Endometrial microvascular endothelial cells (primary cell): ENCODE results near the gene ADGRL3. TPM values are rescaled to one million over a fixed set of nuclear protein-coding genes. Genes with fewer than 3 reads are reported as not detected.

Experiments used
- in situ Hi-C: cut with HindIII; loops from 2 replicates; pipeline ENCODE4 v1.10.0; 2017; ENCODE audit warnings: low sequenced_read_pairs, low pct_unique_long_range_greater_than_20kb; ENCODE audit errors: inconsistent ontology term
- total RNA-seq: library from RNA; depleted of rRNA; stranded (reverse); fragments of >200 nt; gene quantifications from one replicate; pipeline ENCODE4 v1.2.3, GENCODE V29; 2015; ENCODE audit errors: inconsistent ontology term

ADGRL3 gene
- total RNA-seq, result 0.46 TPM

- in situ Hi-C loops, result no loop called here
Measured at GRCh38 chr4:61200187-61200915, at the start of gene ADGRL3. TSS of gene ADGRL3 (plus strand) at chr4:61200326.

DNA sequence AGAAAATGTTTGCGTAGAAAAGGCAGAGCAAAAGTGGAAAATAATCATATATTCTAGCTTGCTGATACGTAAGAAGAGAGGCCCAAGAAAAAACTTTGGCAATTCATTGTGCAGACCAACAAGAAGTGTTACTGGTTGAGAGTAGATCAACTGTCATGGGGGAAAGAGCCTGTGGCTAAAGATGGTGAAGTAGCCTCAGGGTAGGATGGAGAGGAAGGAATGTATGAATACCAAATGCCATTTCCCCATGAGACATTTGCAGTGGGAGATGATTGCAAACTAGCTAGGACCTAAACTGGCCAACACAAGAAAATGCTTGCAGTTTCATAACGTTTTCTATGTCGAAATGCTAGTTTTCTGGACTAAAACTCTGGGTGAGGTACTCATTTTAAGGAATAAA, 47.7 kb upstream of the ADGRL3 start:
- in situ Hi-C loops, result no loop called here

DNA sequence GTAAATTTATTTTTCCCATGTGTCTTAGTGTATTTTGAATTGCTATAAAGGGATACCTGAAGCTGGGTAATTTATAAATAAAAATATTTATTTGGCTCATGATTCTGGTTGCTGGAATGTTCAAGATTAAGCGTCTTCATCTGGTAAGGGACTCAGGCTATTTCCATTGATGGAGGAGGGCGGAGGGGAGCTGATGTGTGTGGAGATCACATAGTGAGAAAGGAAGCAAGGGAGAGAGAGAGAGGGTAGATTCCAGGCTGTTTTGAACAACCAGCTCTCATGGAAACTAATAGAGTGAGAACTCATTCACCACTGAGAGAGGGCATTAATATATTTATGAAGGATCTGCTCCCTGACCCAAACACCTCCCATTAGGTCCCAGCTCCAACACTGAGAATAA, 39.6 kb upstream of the ADGRL3 start:
- in situ Hi-C loops, result no loop called here

- in situ Hi-C loops, result no loop called here
Measured at GRCh38 chr4:61162116-61162515, 38.0 kb upstream of the ADGRL3 start.

DNA sequence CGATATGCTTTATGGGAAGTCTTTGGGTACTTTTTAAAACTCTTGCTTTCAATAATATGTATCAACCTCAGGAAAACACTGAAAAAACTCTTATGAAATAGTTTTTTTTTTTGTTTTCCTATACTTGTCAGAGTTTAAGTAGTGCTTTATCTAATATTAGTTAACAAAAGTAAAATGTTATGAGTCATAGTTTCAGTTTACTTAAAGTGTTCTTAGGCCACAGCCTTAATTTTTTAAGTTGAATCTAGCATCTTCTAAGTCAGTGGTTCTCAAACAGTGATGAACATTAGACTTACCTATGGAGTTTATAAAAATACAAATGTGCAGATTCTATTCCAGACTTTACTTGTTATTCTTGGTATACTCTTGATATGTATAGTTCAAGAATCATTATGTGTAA, 26.3 kb upstream of the ADGRL3 start:
- in situ Hi-C loops, result no loop called here

DNA sequence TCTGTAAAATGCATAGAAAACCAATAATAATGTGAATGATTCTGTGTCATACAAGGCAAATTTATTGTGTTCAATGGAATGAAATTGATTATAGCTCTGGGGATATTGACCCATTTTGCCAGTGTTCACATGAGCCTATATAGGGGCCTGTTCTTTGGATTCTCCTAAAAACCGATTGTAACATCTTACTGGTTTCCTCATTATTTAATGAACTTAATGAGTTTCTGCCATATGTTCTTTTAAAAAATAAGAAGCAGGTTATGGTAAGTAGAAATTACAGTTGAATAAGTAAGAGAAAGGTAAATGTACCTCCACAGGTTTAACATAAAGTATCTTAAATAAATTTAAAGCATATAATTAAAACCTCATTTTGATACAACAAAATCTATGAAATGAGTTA, 24.6 kb upstream of the ADGRL3 start:
- in situ Hi-C loops, result no loop called here

DNA sequence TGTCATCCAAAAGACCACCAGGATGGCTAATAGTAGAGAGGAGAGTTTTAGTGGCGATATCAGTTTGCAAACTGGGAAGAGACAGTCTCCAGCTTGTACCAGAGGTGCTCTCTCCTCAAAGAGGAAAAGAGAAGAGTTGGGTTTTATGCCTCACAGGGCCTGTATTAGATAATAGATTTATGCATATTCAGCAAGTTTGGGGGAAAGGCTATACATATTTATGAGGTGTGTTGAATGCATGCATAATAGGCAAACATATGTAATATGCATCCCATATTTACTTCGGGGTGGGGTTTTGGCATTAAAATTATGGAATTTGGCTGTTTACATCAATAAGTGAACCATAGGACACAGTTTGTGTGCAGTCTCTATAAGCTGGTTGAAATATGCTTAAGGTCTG, 22.8 kb upstream of the ADGRL3 start:
- in situ Hi-C loops, result no loop called here

DNA sequence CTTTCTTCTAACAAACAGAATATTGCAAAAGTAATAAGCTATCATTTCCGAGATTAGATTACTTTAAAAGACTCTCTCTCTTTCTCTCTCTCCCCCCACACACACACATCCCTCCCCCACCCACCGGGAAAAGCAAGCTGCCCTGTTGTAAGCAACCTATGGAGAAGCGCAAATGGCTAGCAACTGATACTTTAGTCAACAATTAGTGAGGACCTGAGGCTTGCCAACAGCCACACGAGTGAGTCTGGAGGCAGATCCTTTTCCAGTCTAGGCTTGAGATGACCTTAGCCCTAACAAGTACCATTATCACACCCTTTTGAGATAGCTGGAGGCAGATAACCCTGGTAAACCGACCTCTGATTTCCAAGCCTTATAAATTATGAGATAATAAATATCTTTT, 19.7 kb upstream of the ADGRL3 start:
- in situ Hi-C loops, result no loop called here

DNA sequence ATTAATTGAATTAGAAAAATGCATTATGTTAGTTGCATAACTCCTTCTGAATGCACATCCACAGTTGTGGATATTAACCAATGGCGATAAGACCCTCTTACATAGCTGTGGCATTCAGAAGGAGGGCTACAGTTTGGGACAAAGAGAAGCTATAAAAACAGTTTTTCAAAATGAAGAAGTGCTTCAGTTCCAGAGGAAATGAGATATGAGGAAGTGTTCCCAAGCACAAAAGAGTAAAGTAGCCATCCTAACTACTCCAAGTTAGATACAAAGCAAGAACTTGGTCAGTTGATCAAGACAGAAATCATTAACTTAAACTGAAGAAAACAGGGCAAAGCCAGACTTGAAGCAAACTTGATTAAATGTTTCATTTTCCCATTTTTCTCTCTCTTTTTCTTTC, 17.2 kb upstream of the ADGRL3 start:
- in situ Hi-C loops, result no loop called here

GRCh38 chr4:61185288-61185687, 14.8 kb upstream of the ADGRL3 start:
- in situ Hi-C loops, result no loop called here

GRCh38 chr4:61192392-61192791, 7.7 kb upstream of the ADGRL3 start:
- in situ Hi-C loops, result no loop called here

DNA sequence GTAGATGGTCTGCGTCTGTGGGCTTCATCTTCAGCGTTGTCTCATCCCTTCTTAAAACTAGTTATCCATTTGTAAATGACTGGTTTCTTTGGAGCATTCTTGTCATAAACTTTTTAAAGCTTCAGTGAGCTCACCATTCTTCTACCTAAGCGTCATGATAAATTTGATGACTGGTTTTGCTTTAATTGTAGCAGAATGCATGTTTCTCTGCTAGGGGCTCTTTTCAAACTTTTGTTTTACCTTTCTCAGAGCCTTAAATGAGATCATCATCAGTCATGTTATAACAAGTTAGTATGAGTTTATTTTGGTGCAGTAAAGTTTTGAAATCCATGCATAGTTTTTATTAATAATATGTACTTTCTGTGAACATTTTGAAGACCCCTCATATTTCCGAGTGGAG, 6.3 kb upstream of the ADGRL3 start:
- in situ Hi-C loops, result no loop called here

GRCh38 chr4:61194571-61194970, 5.6 kb upstream of the ADGRL3 start:
- in situ Hi-C loops, result no loop called here

GRCh38 chr4:61195101-61195500, 5.0 kb upstream of the ADGRL3 start:
- in situ Hi-C loops, result no loop called here

DNA sequence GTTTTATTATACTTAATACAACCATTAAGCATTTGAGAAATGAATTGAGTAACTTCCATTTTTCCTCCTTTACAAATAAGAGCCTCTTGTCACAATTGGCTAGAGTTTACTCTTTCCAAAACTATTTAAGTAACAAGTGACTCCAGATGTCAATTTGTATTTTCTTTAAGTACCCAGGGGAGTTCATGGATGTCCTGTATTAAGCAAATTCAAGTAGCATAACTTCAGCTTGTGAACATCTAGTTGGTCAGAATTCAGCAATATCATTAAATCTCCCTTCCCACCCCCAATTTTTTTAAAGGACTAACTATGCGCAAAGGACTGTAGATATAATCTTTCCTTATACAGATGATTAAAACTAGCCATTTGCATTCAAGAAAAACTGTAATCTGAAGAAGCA, 1.4 kb upstream of the ADGRL3 start:
- in situ Hi-C loops, result no loop called here

- in situ Hi-C loops, result no loop called here
Measured at GRCh38 chr4:61199873-61200186, 296 bp upstream of the ADGRL3 start.

GRCh38 chr4:61200916-61201526, 895 bp downstream of the ADGRL3 start:
- in situ Hi-C loops, result no loop called here

- in situ Hi-C loops, result no loop called here
Measured at GRCh38 chr4:61201561-61201960, 1.4 kb downstream of the ADGRL3 start.

DNA sequence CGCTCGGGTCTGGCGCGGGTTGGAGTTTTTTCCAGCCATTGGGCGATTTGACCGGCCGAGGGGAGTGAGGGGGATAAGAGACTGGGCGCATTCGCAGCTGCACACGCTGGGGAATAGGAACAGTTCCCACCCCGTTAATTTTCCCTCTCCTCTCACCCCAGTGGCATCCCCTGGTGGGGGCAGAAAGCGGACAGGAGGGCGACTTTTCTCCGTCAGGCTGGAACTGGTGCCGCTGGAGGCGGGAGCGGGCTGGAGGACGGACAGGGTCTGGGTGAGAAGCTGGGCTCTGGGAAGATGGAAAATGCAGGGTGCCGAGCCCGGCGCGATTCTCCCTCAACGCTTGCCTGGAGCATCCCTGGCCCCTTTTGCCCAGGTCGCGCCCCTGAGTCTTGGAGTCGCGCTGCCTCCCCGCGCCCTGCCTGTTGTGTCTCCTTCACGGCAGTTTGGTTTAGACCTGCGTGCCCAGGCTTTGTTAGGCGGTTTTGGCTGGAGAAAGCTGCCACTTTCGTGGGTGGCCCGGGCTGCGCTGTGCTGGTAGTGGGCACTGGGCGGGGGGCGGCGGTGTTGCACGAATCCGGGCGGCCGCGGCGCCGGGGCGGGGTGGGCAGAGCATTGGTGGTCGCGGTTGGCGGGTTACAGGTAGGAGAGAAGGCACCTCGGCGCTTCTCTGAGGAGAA, 2.0 kb downstream of the ADGRL3 start:
- in situ Hi-C loops, result no loop called here

- in situ Hi-C loops, result no loop called here
Measured at GRCh38 chr4:61202638-61203435, 2.7 kb downstream of the ADGRL3 start.
